CD4-positive, alpha-beta T cell treated with Interleukin-15 for 4 hours (primary cell): Measurements from ENCODE around the gene ARHGAP24.
A peak's percentile ranks its signal among the peaks of the same experiment; 100 is the strongest.

ENCODE experiments used
- DNase-seq: peaks from one replicate; pipeline ENCODE4 v3.0.0-alpha.2; 2020; ENCODE audit warnings: low spot score

ARHGAP24 gene

GRCh38 chr4:85474818-85475630 is at the start of gene ARHGAP24:
Gene ARHGAP24, plus strand, starts transcription at chr4:85475150.
- DNase-seq, result peak; percentile 1

- DNase-seq, result no peak
Observed at GRCh38 chr4:85426366-85426765, 48.6 kb upstream of the ARHGAP24 start.

- no peak for DNase-seq
Observed at GRCh38 chr4:85427123-85427522, 47.8 kb upstream of the ARHGAP24 start.

GRCh38 chr4:85430226-85430625 is 44.7 kb upstream of the ARHGAP24 start:
- no peak for DNase-seq

GRCh38 chr4:85430697-85431096 is 44.3 kb upstream of the ARHGAP24 start:
- DNase-seq, result no peak

GRCh38 chr4:85431156-85431555 is 43.8 kb upstream of the ARHGAP24 start:
- no peak for DNase-seq

GRCh38 chr4:85431881-85432485 is 43.0 kb upstream of the ARHGAP24 start:
- no peak for DNase-seq

- no peak for DNase-seq
Observed at GRCh38 chr4:85445050-85445639, 29.8 kb upstream of the ARHGAP24 start.

- no peak for DNase-seq
Observed at GRCh38 chr4:85446141-85446861, 28.6 kb upstream of the ARHGAP24 start.

GRCh38 chr4:85448906-85449890 is 25.8 kb upstream of the ARHGAP24 start:
- DNase-seq, result no peak

- no peak for DNase-seq
Observed at GRCh38 chr4:85452058-85452731, 22.8 kb upstream of the ARHGAP24 start.

GRCh38 chr4:85455942-85456341 is 19.0 kb upstream of the ARHGAP24 start:
- DNase-seq, result no peak

- no peak for DNase-seq
Observed at GRCh38 chr4:85457752-85458467, 17.0 kb upstream of the ARHGAP24 start.

GRCh38 chr4:85459736-85460135 is 15.2 kb upstream of the ARHGAP24 start:
- no peak for DNase-seq

GRCh38 chr4:85474356-85474755 is 594 bp upstream of the ARHGAP24 start:
- no peak for DNase-seq

- DNase-seq, result no peak
Observed at GRCh38 chr4:85475631-85476233, 782 bp downstream of the ARHGAP24 start.

- DNase-seq, result no peak
Observed at GRCh38 chr4:85476381-85476780, 1.4 kb downstream of the ARHGAP24 start.

- no peak for DNase-seq
Observed at GRCh38 chr4:85477534-85477933, 2.6 kb downstream of the ARHGAP24 start.

- DNase-seq, result no peak
Observed at GRCh38 chr4:85478576-85478975, 3.6 kb downstream of the ARHGAP24 start.
